ENCODE data around the gene ADGRG6.

ADGRG6 gene

GRCh38 chr6:142291512-142291911 is 10.3 kb upstream of the ADGRG6 start:
- no peak for DNase-seq (ENCODE audit: low spot score)

GRCh38 chr6:142292166-142292924 is 9.5 kb upstream of the ADGRG6 start:
- no peak for DNase-seq (ENCODE audit: low spot score)

GRCh38 chr6:142293121-142293520 is 8.7 kb upstream of the ADGRG6 start:
- no peak for DNase-seq (ENCODE audit: low spot score)

GRCh38 chr6:142294679-142295078 is 7.1 kb upstream of the ADGRG6 start:
- no peak for DNase-seq (ENCODE audit: low spot score)

- no peak for DNase-seq (ENCODE audit: low spot score)
Measured at GRCh38 chr6:142296975-142297604, 4.7 kb upstream of the ADGRG6 start.

- no peak for DNase-seq (ENCODE audit: low spot score)
Measured at GRCh38 chr6:142297605-142297995, 4.2 kb upstream of the ADGRG6 start.

GRCh38 chr6:142297996-142298753 is 3.6 kb upstream of the ADGRG6 start:
- DNase-seq (ENCODE audit: low spot score), result peak; percentile 61

GRCh38 chr6:142300302-142300701 is 1.5 kb upstream of the ADGRG6 start:
- DNase-seq (ENCODE audit: low spot score), result no peak

GRCh38 chr6:142300758-142301650 is 803 bp upstream of the ADGRG6 start:
- DNase-seq (ENCODE audit: low spot score), result peak; percentile 30

- peak; percentile 12 for DNase-seq (ENCODE audit: low spot score)
Measured at GRCh38 chr6:142302421-142303175, 791 bp downstream of the ADGRG6 start.

GRCh38 chr6:142303176-142303533 is 1.3 kb downstream of the ADGRG6 start:
- DNase-seq (ENCODE audit: low spot score), result no peak

GRCh38 chr6:142304241-142304640 is 2.4 kb downstream of the ADGRG6 start:
- DNase-seq (ENCODE audit: low spot score), result no peak

- no peak for DNase-seq (ENCODE audit: low spot score)
Measured at GRCh38 chr6:142306736-142307135, 4.9 kb downstream of the ADGRG6 start.

- no peak for DNase-seq (ENCODE audit: low spot score)
Measured at GRCh38 chr6:142307963-142308748, 6.3 kb downstream of the ADGRG6 start.

GRCh38 chr6:142309426-142309825 is 7.6 kb downstream of the ADGRG6 start:
- DNase-seq (ENCODE audit: low spot score), result no peak

- DNase-seq (ENCODE audit: low spot score), result peak; percentile 38
Measured at GRCh38 chr6:142313284-142313683, 11.5 kb downstream of the ADGRG6 start.

GRCh38 chr6:142316791-142317368 is 15.1 kb downstream of the ADGRG6 start:
- DNase-seq (ENCODE audit: low spot score), result no peak

GRCh38 chr6:142318714-142319113 is 16.9 kb downstream of the ADGRG6 start:
- DNase-seq (ENCODE audit: low spot score), result no peak

- no peak for DNase-seq (ENCODE audit: low spot score)
Measured at GRCh38 chr6:142320366-142320765, 18.6 kb downstream of the ADGRG6 start.

GRCh38 chr6:142321451-142321850 is 19.6 kb downstream of the ADGRG6 start:
- DNase-seq (ENCODE audit: low spot score), result no peak
